WI38 (cell line): ENCODE data around the gene SCGN.

Experiments
- H3K4me3 ChIP-seq: 2 replicates; pipeline ENCODE4 v1.5.1; 2011; ENCODE audit warnings: low read depth, mild to moderate bottlenecking, control low read depth, low read length
- TF ChIP-seq, protein P1 (sequence below): IDR thresholded peaks from 2 replicates; pipeline ENCODE4 v1.5.1; 2012; ENCODE audit warnings: low read depth, mild to moderate bottlenecking, control low read depth, low read length

Gene SCGN

DNA sequence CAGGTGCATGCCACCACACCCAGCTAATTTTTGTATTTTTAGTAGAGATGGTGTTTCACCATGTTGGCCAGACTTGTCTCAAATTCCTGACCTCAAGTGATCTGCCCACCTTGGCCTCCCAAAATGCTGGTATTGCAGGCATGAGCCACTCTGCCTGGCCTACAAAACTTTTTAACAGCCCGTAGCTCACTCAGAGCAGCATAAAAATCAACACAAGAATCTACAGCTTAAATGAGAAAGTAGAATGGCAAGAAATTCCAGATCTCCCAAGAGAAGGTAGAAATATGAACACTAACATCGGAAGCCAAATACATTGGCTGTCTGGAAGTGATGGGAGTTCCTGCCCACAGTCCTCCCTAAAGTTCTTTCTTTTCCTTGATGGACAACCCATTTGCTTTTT is 43.7 kb downstream of the SCGN start:
- TF ChIP-seq, protein P1, sequence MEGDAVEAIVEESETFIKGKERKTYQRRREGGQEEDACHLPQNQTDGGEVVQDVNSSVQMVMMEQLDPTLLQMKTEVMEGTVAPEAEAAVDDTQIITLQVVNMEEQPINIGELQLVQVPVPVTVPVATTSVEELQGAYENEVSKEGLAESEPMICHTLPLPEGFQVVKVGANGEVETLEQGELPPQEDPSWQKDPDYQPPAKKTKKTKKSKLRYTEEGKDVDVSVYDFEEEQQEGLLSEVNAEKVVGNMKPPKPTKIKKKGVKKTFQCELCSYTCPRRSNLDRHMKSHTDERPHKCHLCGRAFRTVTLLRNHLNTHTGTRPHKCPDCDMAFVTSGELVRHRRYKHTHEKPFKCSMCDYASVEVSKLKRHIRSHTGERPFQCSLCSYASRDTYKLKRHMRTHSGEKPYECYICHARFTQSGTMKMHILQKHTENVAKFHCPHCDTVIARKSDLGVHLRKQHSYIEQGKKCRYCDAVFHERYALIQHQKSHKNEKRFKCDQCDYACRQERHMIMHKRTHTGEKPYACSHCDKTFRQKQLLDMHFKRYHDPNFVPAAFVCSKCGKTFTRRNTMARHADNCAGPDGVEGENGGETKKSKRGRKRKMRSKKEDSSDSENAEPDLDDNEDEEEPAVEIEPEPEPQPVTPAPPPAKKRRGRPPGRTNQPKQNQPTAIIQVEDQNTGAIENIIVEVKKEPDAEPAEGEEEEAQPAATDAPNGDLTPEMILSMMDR, result no peak
- no peak overlapping the region for H3K4me3 ChIP-seq

DNA sequence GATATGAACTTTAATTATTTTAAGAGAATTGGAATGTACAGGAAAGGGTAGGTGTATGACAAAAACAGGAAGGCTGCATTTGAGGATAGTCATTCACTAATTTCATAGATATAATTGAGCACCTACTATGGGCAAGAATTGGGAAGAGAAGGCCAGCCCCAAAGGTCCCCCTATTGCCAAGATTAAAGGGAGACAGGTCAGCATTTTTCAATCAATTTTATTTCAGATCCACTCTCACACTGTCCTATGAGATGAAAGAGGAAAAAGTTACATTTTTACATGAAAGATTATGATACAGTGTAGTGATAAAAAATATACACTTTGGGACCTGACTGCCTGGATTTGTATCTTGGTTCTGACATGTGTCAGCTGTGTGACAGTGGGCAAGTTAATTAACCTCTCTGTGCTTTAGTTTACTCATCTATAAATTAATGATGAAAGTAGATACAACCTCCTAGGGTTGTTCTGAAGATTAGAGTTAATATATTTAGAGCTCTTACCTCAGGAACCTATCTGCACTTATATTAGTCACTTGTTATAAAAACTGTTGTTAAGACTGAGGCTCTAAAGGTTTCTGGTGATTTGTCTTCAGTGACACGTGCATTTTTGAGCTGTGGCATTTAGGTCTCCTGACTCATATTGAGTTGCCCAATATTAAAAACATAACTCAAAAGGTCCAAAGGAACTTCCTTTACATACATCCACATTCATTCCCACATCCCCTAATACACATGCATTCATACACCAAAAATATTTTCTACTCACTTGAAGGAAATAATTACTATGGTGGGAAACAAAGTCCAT is 45.7 kb downstream of the SCGN start:
- no peak overlapping the region for H3K4me3 ChIP-seq
- TF ChIP-seq, protein P1, result no peak

DNA sequence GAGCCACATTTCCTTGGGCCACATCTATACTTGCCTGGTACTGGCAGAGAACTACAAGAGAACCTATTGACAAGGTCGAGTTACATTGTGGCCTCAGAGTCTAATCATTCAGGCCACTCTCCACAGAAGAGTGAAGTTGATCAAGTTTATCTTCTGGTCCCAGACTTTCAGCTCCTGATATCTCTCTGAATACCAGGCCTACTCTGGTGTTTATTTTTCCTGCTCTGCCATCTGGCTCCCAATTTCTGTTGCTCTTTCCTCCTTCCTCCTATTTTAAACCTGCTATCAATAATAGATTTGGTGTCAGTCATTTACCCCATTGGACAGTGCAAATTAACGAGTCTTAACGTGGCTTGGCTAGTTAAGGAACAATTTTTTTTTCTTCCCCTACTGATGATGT is 46.6 kb downstream of the SCGN start:
- TF ChIP-seq, protein P1, result no peak
- H3K4me3 ChIP-seq, result no peak overlapping the region

DNA sequence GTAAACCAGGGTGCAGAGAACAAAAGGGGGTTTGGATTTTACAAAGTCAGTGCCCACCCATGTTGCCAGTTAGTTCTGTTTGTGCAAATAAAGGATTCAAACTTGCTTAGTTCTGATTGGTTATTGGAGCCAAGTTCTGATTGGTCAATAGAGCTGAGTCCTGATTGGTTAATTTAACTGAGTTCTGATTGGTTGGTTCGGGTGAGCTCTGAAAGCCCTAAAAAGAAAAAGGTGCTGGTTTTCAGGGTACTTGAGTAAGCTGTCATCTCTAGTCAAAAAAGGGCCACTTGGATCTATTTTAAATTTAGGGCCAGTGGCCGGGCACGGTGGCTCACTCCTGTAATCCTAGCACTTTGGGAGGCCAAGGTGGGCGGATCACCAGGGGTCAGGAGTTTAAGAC is 47.6 kb downstream of the SCGN start:
- TF ChIP-seq, protein P1, result no peak

DNA sequence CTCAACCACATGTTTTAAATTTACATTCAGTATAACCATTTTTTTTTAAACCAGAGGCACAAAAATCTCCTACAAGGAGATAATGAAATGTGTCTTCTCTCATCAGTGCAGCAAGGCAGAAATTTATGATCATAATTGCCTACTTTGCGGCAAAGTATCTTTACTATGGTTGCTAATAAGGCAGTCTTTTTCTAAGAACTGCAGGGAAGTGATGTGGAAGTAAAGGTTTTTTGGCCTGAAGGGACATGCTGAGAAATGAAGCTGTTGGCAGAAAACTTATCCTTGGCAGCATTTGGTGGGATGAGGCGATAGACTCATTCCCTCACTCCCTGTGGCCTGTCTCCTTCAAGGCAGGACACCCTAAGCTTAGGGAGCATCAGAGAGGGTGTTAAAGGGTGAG is 48.7 kb downstream of the SCGN start:
- TF ChIP-seq, protein P1, result no peak
- no peak overlapping the region for H3K4me3 ChIP-seq

More for the DNA sequence above, 47.6 kb downstream of the SCGN start:
- H3K4me3 ChIP-seq, result no peak overlapping the region

DNA sequence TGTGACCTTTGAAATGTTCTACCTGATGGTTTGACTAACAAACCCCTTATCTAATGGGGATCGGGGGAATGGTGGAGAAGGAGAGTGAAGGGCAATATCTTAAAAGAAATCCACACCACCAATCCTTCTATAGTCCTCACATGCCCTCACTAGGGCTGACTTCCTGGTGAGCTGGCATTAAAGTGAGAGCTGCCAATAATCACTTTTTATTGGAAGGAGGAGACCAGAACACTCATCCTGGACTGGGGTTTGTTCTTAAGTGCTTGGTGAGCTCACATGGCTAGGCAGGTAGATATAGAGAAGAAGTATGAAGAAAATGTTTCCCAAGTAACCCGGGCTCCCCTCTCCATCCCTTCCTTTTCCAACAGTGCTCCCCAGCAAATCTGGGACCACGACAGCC is 49.8 kb downstream of the SCGN start:
- H3K4me3 ChIP-seq, result no peak overlapping the region

DNA sequence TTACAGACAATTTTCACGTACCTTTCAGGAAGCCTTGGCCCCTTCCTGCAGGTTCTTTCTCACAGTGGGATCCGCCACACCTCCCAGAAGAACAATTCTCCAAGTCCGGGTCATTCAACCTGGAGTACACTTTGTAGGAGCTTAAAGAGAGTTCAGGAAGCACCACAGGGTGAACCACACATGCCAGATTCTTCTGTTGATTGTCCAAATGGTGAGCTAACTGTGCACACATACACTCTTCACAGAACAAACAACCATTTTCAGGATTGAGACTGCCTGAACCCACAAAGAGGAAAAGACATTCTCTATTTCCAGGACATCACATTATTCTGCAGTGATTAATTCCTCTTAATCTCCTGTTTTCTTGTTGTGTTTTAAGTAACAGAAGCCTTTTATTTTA is 51.0 kb downstream of the SCGN start:
- H3K4me3 ChIP-seq, result no peak overlapping the region
- TF ChIP-seq, protein P1, result no peak

More for the DNA sequence above, 49.8 kb downstream of the SCGN start:
- TF ChIP-seq, protein P1, result no peak
